Measurements from ENCODE around the gene EEIG1.

GRCh38 chr9:127962278-127962677, 18.5 kb downstream of the EEIG1 start:
- no peak for TF ChIP-seq CTCF (IDR thresholded peaks at IDR 0.05)
- no peak for TF ChIP-seq POLR2A (IDR thresholded peaks at IDR 0.05)

Data from body of pancreas (tissue), 4 donors.